Neural progenitor cell (in vitro differentiated cells): ENCODE data around the gene GARIN5B. TPM values are rescaled to one million over a fixed set of nuclear protein-coding genes. Genes with fewer than 3 reads are reported as not detected.

Experiments
- DNase-seq: peaks from one replicate; pipeline ENCODE4 v3.0.0-alpha.2; 2016; ENCODE audit warnings: low spot score
- H2AFZ ChIP-seq: fragments of 200-600 bp; sonication (generic); replicated peaks from 2 replicates; pipeline ENCODE4 v1.6.1; 2016; ENCODE audit warnings: antibody characterized with exemption
- H3F3A ChIP-seq: fragments of 200-600 bp; sonication (generic); 2 replicates; pipeline ENCODE4 v1.6.1; 2016; ENCODE audit warnings: antibody characterized with exemption, low read depth
- H3K27ac ChIP-seq: fragments of 200-600 bp; sonication (generic); 2 replicates; pipeline ENCODE4 v1.5.1; 2016; ENCODE audit warnings: mild to moderate bottlenecking
- H3K27me3 ChIP-seq: fragments of 200-600 bp; sonication (generic); 2 replicates; pipeline ENCODE4 v1.6.1; 2016; ENCODE audit warnings: mild to moderate bottlenecking, moderate library complexity
- H3K36me3 ChIP-seq: fragments of 200-600 bp; sonication (generic); 2 replicates; pipeline ENCODE4 v1.5.1; 2016
- H3K4me1 ChIP-seq: fragments of 200-600 bp; sonication (generic); 2 replicates; pipeline ENCODE4 v1.6.1; 2016; ENCODE audit warnings: mixed run types
- H3K4me2 ChIP-seq: fragments of 200-600 bp; sonication (generic); 2 replicates; pipeline ENCODE4 v1.6.1; 2016
- H3K4me3 ChIP-seq: fragments of 200-600 bp; sonication (generic); 2 replicates; pipeline ENCODE4 v1.5.1; 2016
- H3K79me2 ChIP-seq: fragments of 200-600 bp; sonication (generic); 2 replicates; pipeline ENCODE4 v1.6.1; 2016; ENCODE audit warnings: low read depth
- H3K9ac ChIP-seq: fragments of 200-600 bp; sonication (generic); 2 replicates; pipeline ENCODE4 v1.6.1; 2016
- H3K9me3 ChIP-seq: fragments of 200-600 bp; sonication (generic); 2 replicates; pipeline ENCODE4 v1.5.1; 2016; ENCODE audit warnings: low read depth
- H4K20me1 ChIP-seq: fragments of 200-600 bp; sonication (generic); 2 replicates; pipeline ENCODE4 v1.6.1; 2016; ENCODE audit warnings: low read depth
- H3K27ac Mint-ChIP-seq: 3 replicates; pipeline ENCODE4 v1.8.0; 2021; ENCODE audit warnings: mixed read lengths
- H3K27me3 Mint-ChIP-seq: 2 replicates; pipeline ENCODE4 v1.8.0; 2022; ENCODE audit warnings: low read depth, mild to moderate bottlenecking, inconsistent platforms, moderate library complexity, mixed read lengths; ENCODE audit not compliant: insufficient read depth
- H3K36me3 Mint-ChIP-seq: 3 replicates; pipeline ENCODE4 v1.8.0; 2021; ENCODE audit warnings: mixed read lengths
- H3K4me1 Mint-ChIP-seq: 3 replicates; pipeline ENCODE4 v1.8.0; 2021; ENCODE audit warnings: mixed read lengths
- H3K4me3 Mint-ChIP-seq: 3 replicates; pipeline ENCODE4 v1.8.0; 2021; ENCODE audit warnings: mild to moderate bottlenecking, moderate library complexity, mixed read lengths
- H3K9me3 Mint-ChIP-seq: 3 replicates; pipeline ENCODE4 v1.8.0; 2020; ENCODE audit warnings: mixed read lengths
- CTCF ChIP-seq: fragments of 200-600 bp; sonication (generic); IDR thresholded peaks from 2 replicates; pipeline ENCODE4 v1.5.1; 2017; ENCODE audit warnings: antibody characterized with exemption, mild to moderate bottlenecking
- EZH2 ChIP-seq: fragments of 200-600 bp; sonication (generic); IDR thresholded peaks from 2 replicates; pipeline ENCODE4 v1.6.1; 2017; ENCODE audit warnings: antibody characterized with exemption, mild to moderate bottlenecking, moderate library complexity
- EZH2phosphoT487 ChIP-seq: fragments of 200-600 bp; sonication (generic); IDR thresholded peaks from 2 replicates; pipeline ENCODE4 v1.6.1; 2017; ENCODE audit warnings: antibody characterized with exemption
- total RNA-seq: library from RNA; depleted of rRNA; stranded (reverse); fragments of >200 nt; gene quantifications from 2 replicates; pipeline ENCODE4 v1.2.3, GENCODE V29; 2015; ENCODE audit warnings: low replicate concordance

The GARIN5B gene
- total RNA-seq, 1 donor from 2014 or later, result not detected

- H3K27ac Mint-ChIP-seq, result no peak overlapping the region
- no peak for TF ChIP-seq EZH2phosphoT487
- no peak for TF ChIP-seq EZH2
- TF ChIP-seq CTCF, result no peak
- H3F3A ChIP-seq, result peaks cover 29% of the 10 kb centered on the region
- peaks cover 63% of the 10 kb centered on the region for H4K20me1 ChIP-seq
- H3K4me3 ChIP-seq, result no peak overlapping the region
- no peaks in the 10 kb centered on the region for H3K9me3 ChIP-seq
- H3K4me1 ChIP-seq, result peaks cover 29% of the 10 kb centered on the region
- no peak overlapping the region for H2AFZ ChIP-seq
- peaks cover 8% of the 10 kb centered on the region for H3K36me3 Mint-ChIP-seq
- DNase-seq, result no peak
- H3K9me3 Mint-ChIP-seq, result no peaks in the 10 kb centered on the region
- no peaks in the 10 kb centered on the region for H3K27me3 ChIP-seq
- H3K36me3 ChIP-seq, result no peaks in the 10 kb centered on the region
- H3K4me3 Mint-ChIP-seq, result peak overlapping the region; percentile 27
- peaks cover 2% of the 10 kb centered on the region for H3K27me3 Mint-ChIP-seq
- no peak overlapping the region for H3K27ac ChIP-seq
- peaks cover 22% of the 10 kb centered on the region for H3K79me2 ChIP-seq
- no peak overlapping the region for H3K9ac ChIP-seq
- peaks cover 33% of the 10 kb centered on the region for H3K4me1 Mint-ChIP-seq
- H3K4me2 ChIP-seq, result no peak overlapping the region
These were observed 17.8 kb downstream of the GARIN5B start for GRCh38 chr19:55345101-55345817.

- H3K79me2 ChIP-seq, result peaks cover 26% of the 10 kb centered on the region
- no peaks in the 10 kb centered on the region for H3K36me3 ChIP-seq
- peaks cover 33% of the 10 kb centered on the region for H3K4me1 Mint-ChIP-seq
- H3K36me3 Mint-ChIP-seq, result peaks cover 8% of the 10 kb centered on the region
- no peaks in the 10 kb centered on the region for H3K9me3 ChIP-seq
- no peak overlapping the region for H3K4me2 ChIP-seq
- no peak overlapping the region for H2AFZ ChIP-seq
- H4K20me1 ChIP-seq, result peaks cover 63% of the 10 kb centered on the region
- H3K9ac ChIP-seq, result no peak overlapping the region
- peaks cover 28% of the 10 kb centered on the region for H3K4me1 ChIP-seq
- no peak overlapping the region for H3K4me3 ChIP-seq
- DNase-seq, result no peak
- H3K27ac ChIP-seq, result no peak overlapping the region
- H3K27me3 Mint-ChIP-seq, result peaks cover 4% of the 10 kb centered on the region
- no peaks in the 10 kb centered on the region for H3K9me3 Mint-ChIP-seq
- no peak overlapping the region for H3K27ac Mint-ChIP-seq
- peak overlapping the region; percentile 13 for H3K4me3 Mint-ChIP-seq
- peaks cover 26% of the 10 kb centered on the region for H3F3A ChIP-seq
- TF ChIP-seq CTCF (no peak), EZH2phosphoT487 (no peak), EZH2 (no peak)
- H3K27me3 ChIP-seq, result no peaks in the 10 kb centered on the region
These were observed 18.6 kb downstream of the GARIN5B start for GRCh38 chr19:55344444-55344843.

GRCh38 chr19:55341595-55342531 is 21.2 kb downstream of the GARIN5B start:
- Mint-ChIP-seq H3K27me3 (peaks cover 14% of the 10 kb centered on the region), H3K4me1 (peaks cover 25% of the 10 kb centered on the region), H3K9me3 (no peaks in the 10 kb centered on the region), H3K4me3 (peak overlapping the region; percentile 87), H3K36me3 (peaks cover 8% of the 10 kb centered on the region), H3K27ac (no peak overlapping the region)
- Histone ChIP-seq H3K4me2 (peak overlapping the region; percentile 84), H3K79me2 (peaks cover 26% of the 10 kb centered on the region), H3K27ac (no peak overlapping the region), H3K27me3 (no peaks in the 10 kb centered on the region), H3K4me3 (peak overlapping the region; percentile 95), H3K9me3 (no peaks in the 10 kb centered on the region), H3F3A (peaks cover 13% of the 10 kb centered on the region), H3K36me3 (no peaks in the 10 kb centered on the region), H3K4me1 (peaks cover 8% of the 10 kb centered on the region), H3K9ac (no peak overlapping the region), H2AFZ (no peak overlapping the region), H4K20me1 (peaks cover 38% of the 10 kb centered on the region)
- TF ChIP-seq CTCF (no peak), EZH2 (no peak)
- no peak for DNase-seq
